Trophoblast cell (in vitro differentiated cells and primary cell): ENCODE results near the gene ZBTB49.

ENCODE experiments used
- DNase-seq, 2 donors: peaks; one replicate each; pipeline ENCODE4 v3.0.0-alpha.2; 2016
- H2AFZ ChIP-seq: 2 replicates; pipeline ENCODE4 v1.6.1; 2013; ENCODE audit warnings: low read length, moderate library complexity, mild to moderate bottlenecking; ENCODE audit not compliant: insufficient read depth, poor library complexity
- H2AK5ac ChIP-seq: 2 replicates; pipeline ENCODE4 v1.6.1; 2013; ENCODE audit warnings: mild to moderate bottlenecking, low read length
- H2BK120ac ChIP-seq: 2 replicates; pipeline ENCODE4 v1.6.1; 2013; ENCODE audit warnings: low read length, mild to moderate bottlenecking, moderate library complexity; ENCODE audit not compliant: insufficient read depth, poor library complexity
- H2BK12ac ChIP-seq: 2 replicates; pipeline ENCODE4 v1.6.1; 2013; ENCODE audit warnings: mild to moderate bottlenecking, low read length, moderate library complexity
- H2BK5ac ChIP-seq: 2 replicates; pipeline ENCODE4 v1.6.1; 2013; ENCODE audit warnings: low read length, low read depth, moderate library complexity, mild to moderate bottlenecking; ENCODE audit not compliant: poor library complexity
- H3K14ac ChIP-seq: 2 replicates; pipeline ENCODE4 v1.6.1; 2013; ENCODE audit warnings: mild to moderate bottlenecking, low read length
- H3K18ac ChIP-seq: 2 replicates; pipeline ENCODE4 v1.6.1; 2013; ENCODE audit warnings: mild to moderate bottlenecking, low read length
- H3K23ac ChIP-seq: 2 replicates; pipeline ENCODE4 v1.6.1; 2013; ENCODE audit warnings: low read length
- H3K27ac ChIP-seq: 2 replicates; pipeline ENCODE4 v1.5.1; 2013; ENCODE audit warnings: low read depth, mild to moderate bottlenecking, inconsistent platforms, low read length, moderate library complexity
- H3K27me3 ChIP-seq: 2 replicates; pipeline ENCODE4 v1.6.1; 2013; ENCODE audit warnings: inconsistent platforms, mild to moderate bottlenecking, low read length, moderate library complexity; ENCODE audit not compliant: insufficient read depth
- H3K36me3 ChIP-seq, 2 experiments: 1 replicate in 1 of 2; 2 replicates in 1 of 2; pipeline ENCODE4 v1.6.1; 2013; ENCODE audit warnings: low read length in 2 of 2, mild to moderate bottlenecking in 2 of 2, moderate library complexity in 1 of 2; ENCODE audit not compliant: insufficient read depth in 2 of 2, control insufficient read depth in 1 of 2
- H3K4ac ChIP-seq: 2 replicates; pipeline ENCODE4 v1.6.1; 2013; ENCODE audit warnings: low read depth, mild to moderate bottlenecking, low read length, moderate library complexity
- H3K4me1 ChIP-seq, 2 experiments: 1 replicate in 1 of 2; 2 replicates in 1 of 2; pipeline ENCODE4 v1.6.1; 2013; ENCODE audit warnings: low read length in 2 of 2, mild to moderate bottlenecking in 2 of 2, moderate library complexity in 1 of 2; ENCODE audit not compliant: insufficient read depth in 2 of 2, control insufficient read depth in 1 of 2
- H3K4me2 ChIP-seq: 2 replicates; pipeline ENCODE4 v1.6.1; 2013; ENCODE audit warnings: inconsistent platforms, mild to moderate bottlenecking, low read length, moderate library complexity
- H3K4me3 ChIP-seq: 2 replicates; pipeline ENCODE4 v1.5.1; 2013; ENCODE audit warnings: mild to moderate bottlenecking, low read depth, low read length, inconsistent platforms
- H3K79me1 ChIP-seq: one replicate; pipeline ENCODE4 v1.6.1; 2013; ENCODE audit warnings: low read length
- H3K79me2 ChIP-seq: 2 replicates; pipeline ENCODE4 v1.6.1; 2013; ENCODE audit warnings: low read length, mild to moderate bottlenecking; ENCODE audit not compliant: control insufficient read depth, insufficient read depth, poor library complexity
- H3K9ac ChIP-seq: 2 replicates; pipeline ENCODE4 v1.6.1; 2013; ENCODE audit warnings: mild to moderate bottlenecking, low read length
- H3K9me3 ChIP-seq: 2 replicates; pipeline ENCODE4 v1.6.1; 2013; ENCODE audit warnings: low read depth, mild to moderate bottlenecking, control low read depth, inconsistent platforms, low read length; ENCODE audit not compliant: insufficient read depth
- H4K12ac ChIP-seq: 2 replicates; pipeline ENCODE4 v1.6.1; 2013; ENCODE audit warnings: low read depth, mild to moderate bottlenecking, low read length, moderate library complexity
- H4K8ac ChIP-seq: 2 replicates; pipeline ENCODE4 v1.6.1; 2013; ENCODE audit warnings: low read depth, mild to moderate bottlenecking, low read length, moderate library complexity
- H4K91ac ChIP-seq: one replicate; pipeline ENCODE4 v1.6.1; 2013; ENCODE audit warnings: low read depth, mild to moderate bottlenecking, low read length, moderate library complexity
- WGBS: extraction: QIAGEN DNeasy Blood & Tissue Kit; methylation state at CpG from one replicate; pipeline ENCODE4 v1.1.7; 2013; ENCODE audit warnings: missing lambda C conversion rate; ENCODE audit not compliant: insufficient read length, insufficient coverage; ENCODE audit errors: extremely low coverage; 5-methylcytosine and 5-hydroxymethylcytosine counted together

Gene ZBTB49

DNA sequence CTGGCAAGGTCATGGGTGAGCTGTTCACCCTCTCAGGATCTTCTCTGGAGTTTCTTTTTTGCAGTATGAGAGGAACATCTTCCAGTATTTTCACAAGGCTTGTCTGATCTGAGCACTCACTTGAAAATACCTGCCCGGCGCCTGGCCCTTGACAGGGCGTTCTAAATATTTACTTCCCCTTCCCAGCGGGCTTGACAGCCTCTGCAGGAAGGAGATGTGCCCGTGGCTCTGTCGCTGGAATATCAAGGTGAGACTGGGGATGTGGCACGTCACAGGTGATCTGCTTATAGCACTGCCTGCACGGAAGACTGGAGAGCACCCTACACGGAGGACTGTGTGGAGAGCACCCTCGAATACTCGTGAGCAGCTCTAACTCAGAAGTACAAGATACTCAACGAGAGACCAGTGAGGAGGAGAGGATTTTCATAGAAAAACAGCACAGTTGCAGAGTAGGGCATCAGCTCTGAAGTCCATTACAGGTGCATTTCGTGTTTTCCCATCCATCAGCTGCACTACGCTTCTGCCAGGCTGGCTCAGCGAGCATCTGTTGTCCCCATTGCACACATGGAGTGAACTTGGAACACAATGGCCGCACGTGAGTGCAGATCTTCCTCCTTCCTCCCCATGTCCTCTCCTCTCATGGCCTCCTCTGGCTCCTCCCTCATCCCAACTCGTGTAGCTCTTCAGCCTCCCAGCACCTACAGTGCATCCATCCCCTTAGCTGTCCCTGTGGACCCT lies 32.1 kb downstream of the ZBTB49 start:
- Histone ChIP-seq H3K4ac (no peak overlapping the region), H4K12ac (no peak overlapping the region), H3K79me2 (no peaks in the 10 kb centered on the region)

DNA sequence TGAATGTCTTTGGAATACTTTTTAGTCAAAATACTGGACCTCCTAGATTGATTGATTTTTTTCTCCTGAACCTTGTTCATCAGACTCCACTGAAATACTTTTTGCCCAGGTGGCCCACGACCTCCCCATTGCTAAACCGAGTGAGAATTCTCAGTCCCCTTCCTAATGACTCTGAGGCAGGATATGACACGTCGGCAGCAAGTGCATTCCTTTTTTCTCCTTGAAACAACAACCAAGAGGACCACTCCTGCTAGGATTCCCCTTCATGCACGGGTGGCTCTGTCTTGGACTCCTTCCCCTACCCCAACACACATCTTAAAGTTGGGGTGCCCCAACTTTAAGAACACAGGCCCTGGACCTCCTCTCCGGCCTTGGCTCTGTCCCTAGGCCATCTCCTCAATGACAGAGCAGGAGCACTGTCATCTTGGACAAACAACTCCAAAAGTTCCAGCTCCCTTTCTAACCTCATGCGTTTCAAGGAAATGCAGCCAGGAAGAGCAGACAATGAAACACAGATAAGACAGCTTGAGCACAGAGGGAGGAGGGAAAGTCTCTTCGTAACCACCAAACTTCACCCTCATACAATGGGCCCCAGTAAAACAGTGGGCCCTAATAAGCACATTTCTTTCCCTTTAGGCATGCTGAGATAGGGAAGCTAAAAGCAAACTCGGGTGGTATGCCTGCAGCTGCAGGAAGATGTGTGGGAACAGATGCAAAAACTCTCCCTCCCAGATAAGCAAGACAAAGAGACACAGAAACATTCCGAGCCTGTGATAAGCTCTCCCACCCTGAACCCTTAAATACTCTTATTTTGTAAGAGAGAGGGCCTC lies 33.9 kb downstream of the ZBTB49 start:
- Histone ChIP-seq H4K8ac (no peak overlapping the region), H2BK12ac (no peak overlapping the region), H3K4me3 (no peak overlapping the region), H3K4me2 (no peak overlapping the region), H3K27me3 (no peaks in the 10 kb centered on the region), H3K79me1 (no peaks in the 10 kb centered on the region), H3K36me3 (peaks cover 19% of the 10 kb centered on the region in 2 experiments), H3K79me2 (no peaks in the 10 kb centered on the region), H4K12ac (no peak overlapping the region), H3K27ac (no peak overlapping the region), H2AFZ (no peak overlapping the region), H3K23ac (no peak overlapping the region), H2AK5ac (no peak overlapping the region), H2BK5ac (no peak overlapping the region), H3K4ac (no peak overlapping the region), H2BK120ac (no peak overlapping the region), H3K4me1 (no peaks in the 10 kb centered on the region), H3K9me3 (no peaks in the 10 kb centered on the region), H3K14ac (no peak overlapping the region), H3K9ac (no peak overlapping the region), H3K18ac (no peak overlapping the region), H4K91ac (no peak overlapping the region)
- WGBS = no CpG with 5 or more reads among the region's 10 CpGs
- no peak for DNase-seq

More for the DNA sequence above, 32.1 kb downstream of the ZBTB49 start:
- Histone ChIP-seq H2AK5ac (no peak overlapping the region), H2BK5ac (no peak overlapping the region), H3K4me1 (no peaks in the 10 kb centered on the region), H3K14ac (no peak overlapping the region), H3K79me1 (no peaks in the 10 kb centered on the region), H3K23ac (no peak overlapping the region), H3K4me3 (no peak overlapping the region), H3K36me3 (peaks cover 19 to 21% of the 10 kb centered on the region in 2 experiments), H3K9ac (no peak overlapping the region), H4K91ac (no peak overlapping the region), H3K9me3 (no peaks in the 10 kb centered on the region), H2AFZ (no peak overlapping the region), H2BK120ac (no peak overlapping the region), H3K4me2 (no peak overlapping the region), H3K18ac (no peak overlapping the region), H4K8ac (no peak overlapping the region), H2BK12ac (no peak overlapping the region), H3K27me3 (no peaks in the 10 kb centered on the region), H3K27ac (no peak overlapping the region)
- WGBS = no CpG with 5 or more reads among the region's 18 CpGs
- DNase-seq = no peak

DNA sequence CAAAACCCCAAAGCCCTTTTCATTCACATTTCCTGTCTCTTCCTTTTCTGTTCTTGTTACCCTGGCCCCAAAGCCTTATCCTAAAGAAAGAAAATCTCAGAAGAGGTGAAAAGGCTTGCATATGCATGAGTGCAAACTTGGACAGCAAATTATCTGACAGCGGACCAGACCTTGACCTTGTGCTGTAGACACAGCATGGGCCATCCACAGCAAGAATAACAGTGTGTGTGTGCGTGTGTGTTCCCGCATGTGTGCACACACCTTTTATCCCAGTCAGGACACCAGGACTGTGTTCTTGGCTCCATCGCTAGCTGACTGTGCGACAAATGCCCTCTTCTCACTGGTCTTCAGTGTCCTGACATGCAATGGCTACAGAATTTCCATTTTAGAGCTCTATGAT lies 35.3 kb downstream of the ZBTB49 start:
- H3K27me3 ChIP-seq = no peaks in the 10 kb centered on the region
- whole genome bisulfite sequencing = no CpG with 5 or more reads among the region's 5 CpGs
- DNase-seq = no peak

DNA sequence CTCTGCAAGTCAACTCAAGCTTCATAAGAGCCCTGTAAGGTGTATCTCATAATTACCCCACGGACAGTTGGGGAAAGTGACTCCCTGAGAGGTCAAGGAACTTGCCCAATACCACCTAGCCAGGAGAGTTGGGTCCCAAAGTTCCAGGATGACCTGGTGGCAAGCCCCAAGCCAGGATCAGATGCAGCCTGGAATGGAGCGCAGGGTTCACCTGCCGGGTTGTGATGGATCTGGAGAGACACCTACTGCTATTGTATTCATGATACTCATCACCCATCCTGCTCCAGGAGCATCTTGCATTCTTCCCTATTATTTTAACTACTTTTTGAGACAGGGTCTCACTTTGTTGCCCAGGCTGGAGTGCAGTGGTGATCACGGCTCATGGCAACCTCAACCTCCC lies 36.1 kb downstream of the ZBTB49 start:
- no peaks in the 10 kb centered on the region for H3K79me1 ChIP-seq
- no peak overlapping the region for H3K4me2 ChIP-seq
- no peak overlapping the region for H2AFZ ChIP-seq
- WGBS = no CpG with 5 or more reads among the region's 4 CpGs
- no peak overlapping the region for H3K23ac ChIP-seq
- no peak overlapping the region for H3K4me3 ChIP-seq
- H4K8ac ChIP-seq = no peak overlapping the region
- no peak overlapping the region for H3K27ac ChIP-seq
- no peak overlapping the region for H3K18ac ChIP-seq
- H3K4me1 ChIP-seq = no peaks in the 10 kb centered on the region
- no peak overlapping the region for H2BK12ac ChIP-seq
- H4K12ac ChIP-seq = no peak overlapping the region
- no peak overlapping the region for H3K9ac ChIP-seq
- no peaks in the 10 kb centered on the region for H3K9me3 ChIP-seq
- no peak for DNase-seq
- H3K27me3 ChIP-seq = no peaks in the 10 kb centered on the region
- H3K36me3 ChIP-seq = peaks cover 9 to 12% of the 10 kb centered on the region in 2 experiments
- H3K14ac ChIP-seq = no peak overlapping the region
- no peak overlapping the region for H2AK5ac ChIP-seq
- no peak overlapping the region for H3K4ac ChIP-seq
- no peak overlapping the region for H4K91ac ChIP-seq
- no peaks in the 10 kb centered on the region for H3K79me2 ChIP-seq
- no peak overlapping the region for H2BK120ac ChIP-seq
- no peak overlapping the region for H2BK5ac ChIP-seq

More for the DNA sequence above, 35.3 kb downstream of the ZBTB49 start:
- H2BK120ac ChIP-seq = no peak overlapping the region
- no peak overlapping the region for H3K4ac ChIP-seq
- H2BK12ac ChIP-seq = no peak overlapping the region
- H2AK5ac ChIP-seq = no peak overlapping the region
- H3K9me3 ChIP-seq = no peaks in the 10 kb centered on the region
- no peak overlapping the region for H4K12ac ChIP-seq
- H4K8ac ChIP-seq = no peak overlapping the region
- no peak overlapping the region for H4K91ac ChIP-seq
- no peaks in the 10 kb centered on the region for H3K79me2 ChIP-seq
- H3K9ac ChIP-seq = no peak overlapping the region
- H3K79me1 ChIP-seq = no peaks in the 10 kb centered on the region
- no peak overlapping the region for H2BK5ac ChIP-seq
- no peak overlapping the region for H3K18ac ChIP-seq
- H3K4me2 ChIP-seq = no peak overlapping the region
- H3K14ac ChIP-seq = no peak overlapping the region
- no peak overlapping the region for H2AFZ ChIP-seq
- peaks cover 17 to 19% of the 10 kb centered on the region in 2 experiments for H3K36me3 ChIP-seq
- H3K27ac ChIP-seq = no peak overlapping the region
- no peak overlapping the region for H3K4me3 ChIP-seq
- no peaks in the 10 kb centered on the region for H3K4me1 ChIP-seq
- H3K23ac ChIP-seq = no peak overlapping the region
